Activated naive CD4-positive, alpha-beta T cell treated with anti-CD3 and anti-CD28 coated beads for 36 hours (primary cell): ENCODE measurements around the gene KISS1R. TPM values are rescaled to one million over a fixed set of nuclear protein-coding genes. Genes with fewer than 3 reads are reported as not detected.

ENCODE experiments used
- CTCF ChIA-PET: fragments of 350-600 bp; sonication (Branson Sonifier 250); formaldehyde crosslinking; loops from one replicate; lab custom pipeline; 2021; ENCODE audit warnings: antibody characterized with exemption; lab: Charles Lee
- DNase-seq: peaks from one replicate; pipeline ENCODE4 v3.0.0-alpha.2; 2020
- H3K27ac Mint-ChIP-seq: one replicate; pipeline ENCODE4 v1.8.0; 2021; ENCODE audit warnings: mild to moderate bottlenecking, mixed read lengths
- H3K27me3 Mint-ChIP-seq: one replicate; pipeline ENCODE4 v1.8.0; 2021; ENCODE audit warnings: low read depth, mixed read lengths
- H3K36me3 Mint-ChIP-seq: one replicate; pipeline ENCODE4 v1.8.0; 2021; ENCODE audit warnings: low read depth, mixed read lengths
- H3K4me1 Mint-ChIP-seq: one replicate; pipeline ENCODE4 v1.8.0; 2021; ENCODE audit warnings: low read depth, mixed read lengths
- H3K4me3 Mint-ChIP-seq: one replicate; pipeline ENCODE4 v1.8.0; 2021; ENCODE audit warnings: mild to moderate bottlenecking, moderate library complexity, mixed read lengths
- H3K9me3 Mint-ChIP-seq: one replicate; pipeline ENCODE4 v1.8.0; 2021; ENCODE audit warnings: mixed read lengths
- intact Hi-C: fragments of 100-400 bp; cut with micrococcal nuclease; formaldehyde crosslinking; loops from one replicate; pipeline ENCODE4 v1.15.1; 2023
- total RNA-seq, 2 experiments: library from RNA; stranded (reverse); gene quantifications; one replicate each; pipeline ENCODE4 v1.2.3, GENCODE V29; 2021

The KISS1R gene
- total RNA-seq, 2 experiments from 2014 or later, result 5.3 to 6.6 TPM

GRCh38 chr19:960020-960419, 42.9 kb downstream of the KISS1R start:
- DNase-seq, result no peak
- Mint-ChIP-seq H3K27me3 (no peaks in the 10 kb centered on the region), H3K4me1 (peaks cover 8% of the 10 kb centered on the region), H3K9me3 (no peaks in the 10 kb centered on the region), H3K36me3 (peaks cover 4% of the 10 kb centered on the region), H3K4me3 (no peak overlapping the region), H3K27ac (no peak overlapping the region)
- intact Hi-C loops, result no loop called here
- CTCF ChIA-PET, result no interaction called here

DNA sequence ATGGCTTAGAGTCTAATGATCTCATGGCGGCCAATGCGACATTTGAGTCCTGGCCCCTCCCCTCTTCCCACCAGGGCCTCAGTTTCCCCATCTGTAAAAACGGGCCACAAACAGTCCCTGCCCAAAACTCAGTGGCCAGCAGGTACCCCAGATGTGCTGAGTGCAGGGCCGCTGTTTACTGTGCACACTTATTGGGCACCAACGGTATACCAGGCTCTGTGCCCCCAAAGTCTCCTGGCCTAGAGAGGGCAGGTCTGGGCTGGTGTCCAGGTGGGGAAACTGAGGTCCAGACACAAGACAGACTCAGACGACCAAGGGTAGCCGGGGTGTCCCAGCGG, 43.4 kb downstream of the KISS1R start:
- CTCF ChIA-PET, result no interaction called here
- no peak for DNase-seq
- Mint-ChIP-seq H3K36me3 (peaks cover 8% of the 10 kb centered on the region), H3K4me3 (no peak overlapping the region), H3K27me3 (no peaks in the 10 kb centered on the region), H3K4me1 (peaks cover 8% of the 10 kb centered on the region), H3K9me3 (peaks cover 3% of the 10 kb centered on the region), H3K27ac (no peak overlapping the region)
- intact Hi-C loops, result no loop called here

DNA sequence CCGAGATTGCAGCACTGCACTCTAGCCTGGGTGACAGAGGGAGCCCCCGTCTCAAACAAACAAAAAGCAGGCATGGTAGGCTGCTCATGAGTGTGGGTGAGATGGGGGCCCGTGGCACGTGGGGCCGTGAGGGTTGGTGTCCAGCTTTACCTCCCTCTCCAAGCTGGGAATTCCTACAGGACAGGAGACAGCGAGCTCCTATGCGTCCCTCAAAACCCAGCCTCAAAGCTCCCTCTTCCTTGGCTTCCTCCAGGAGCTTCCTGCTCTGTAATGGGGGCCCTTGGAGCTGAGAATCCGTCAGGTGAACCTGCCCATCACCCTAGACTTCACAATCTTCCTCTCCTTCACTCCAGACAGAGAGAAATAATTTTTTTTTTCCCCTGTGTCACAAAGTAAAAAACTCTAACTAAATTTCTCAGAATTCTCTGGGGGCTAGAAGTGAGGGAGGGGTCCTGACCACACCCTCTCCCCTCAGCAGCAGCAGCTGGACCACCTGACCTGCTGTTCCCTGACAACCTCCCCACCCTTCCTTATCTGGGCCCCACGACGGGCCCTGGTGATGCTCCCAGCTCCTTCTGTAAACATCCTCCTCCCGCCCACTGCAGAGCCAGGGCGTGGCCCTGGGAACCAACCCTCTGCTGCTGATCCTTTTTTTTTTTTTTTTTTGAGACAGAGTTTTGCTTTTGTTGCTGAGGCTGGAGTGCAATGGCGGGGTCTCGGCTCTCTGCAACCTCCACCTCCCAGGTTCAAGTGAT, 44.9 kb downstream of the KISS1R start:
- CTCF ChIA-PET, result no interaction called here
- no peak overlapping the region for H3K4me3 Mint-ChIP-seq
- H3K27ac Mint-ChIP-seq, result no peak overlapping the region
- H3K9me3 Mint-ChIP-seq, result peaks cover 3% of the 10 kb centered on the region
- no peak for DNase-seq
- H3K36me3 Mint-ChIP-seq, result peaks cover 12% of the 10 kb centered on the region
- H3K27me3 Mint-ChIP-seq, result no peaks in the 10 kb centered on the region
- peaks cover 8% of the 10 kb centered on the region for H3K4me1 Mint-ChIP-seq
- intact Hi-C loops, result no loop called here

DNA sequence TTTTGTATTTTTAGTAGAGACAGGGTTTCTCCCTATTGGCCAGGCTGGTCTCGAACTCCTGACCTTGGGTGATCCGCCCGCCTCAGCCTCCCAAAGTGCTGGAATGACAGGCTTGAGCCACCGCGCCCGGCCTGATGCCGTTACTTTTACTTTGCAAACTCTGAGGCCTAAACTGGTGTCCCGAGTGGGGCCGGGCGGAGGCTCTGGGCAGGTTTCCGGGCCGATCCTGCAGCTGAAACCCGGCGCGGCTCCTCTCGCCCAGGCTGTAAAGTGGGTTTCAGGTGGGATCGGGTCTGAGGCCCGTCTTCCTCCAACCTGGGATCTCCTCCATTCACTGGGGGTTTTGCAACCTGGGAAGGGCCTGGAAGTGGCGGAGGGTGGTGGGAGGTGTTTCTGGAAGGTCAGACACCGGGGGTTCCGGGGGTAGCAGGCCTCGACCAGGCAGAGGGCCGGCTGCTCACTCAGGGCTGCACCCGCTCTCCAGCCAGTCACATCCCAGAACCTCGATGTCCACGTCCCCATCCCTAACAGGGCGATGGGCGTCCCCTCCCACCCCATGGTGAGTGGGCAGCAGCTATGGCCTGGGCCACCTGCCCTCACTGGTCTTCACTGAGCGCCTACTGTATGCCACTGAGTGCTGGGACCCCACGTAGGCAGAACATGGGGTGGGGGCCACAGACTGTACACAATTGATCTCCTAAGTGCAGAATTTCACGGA, 45.7 kb downstream of the KISS1R start:
- no peak overlapping the region for H3K4me3 Mint-ChIP-seq
- H3K9me3 Mint-ChIP-seq, result peaks cover 3% of the 10 kb centered on the region
- H3K4me1 Mint-ChIP-seq, result peaks cover 8% of the 10 kb centered on the region
- peaks cover 12% of the 10 kb centered on the region for H3K36me3 Mint-ChIP-seq
- intact Hi-C loops, result no loop called here
- no peak overlapping the region for H3K27ac Mint-ChIP-seq
- no peak for DNase-seq
- no peaks in the 10 kb centered on the region for H3K27me3 Mint-ChIP-seq
- CTCF ChIA-PET, result no interaction called here

DNA sequence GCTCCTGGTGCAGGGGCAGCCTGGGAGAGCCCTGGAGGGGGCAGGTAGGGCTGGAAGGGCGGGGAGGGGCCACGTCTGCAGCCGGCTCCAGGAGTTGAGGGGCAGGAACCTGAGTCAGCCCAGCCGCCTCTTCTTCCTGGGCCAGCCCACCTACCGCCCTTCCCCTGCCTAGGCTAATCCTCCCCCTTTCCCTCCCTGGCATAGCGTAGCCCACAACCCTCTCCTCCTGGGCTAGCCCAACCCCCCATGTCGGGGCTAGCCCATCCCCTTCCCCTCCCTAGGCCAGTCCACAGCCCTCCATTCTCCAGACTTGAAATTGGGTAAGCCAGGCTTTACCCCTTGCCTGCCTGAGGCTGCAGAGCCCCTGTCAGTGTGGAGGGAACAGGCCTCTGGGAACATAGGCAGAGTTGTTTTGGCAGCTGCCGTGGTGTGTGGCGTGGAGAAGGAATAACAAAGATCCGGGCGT, 46.4 kb downstream of the KISS1R start:
- CTCF ChIA-PET, result no interaction called here
- H3K4me3 Mint-ChIP-seq, result no peak overlapping the region
- no peak for DNase-seq
- peaks cover 8% of the 10 kb centered on the region for H3K4me1 Mint-ChIP-seq
- H3K27ac Mint-ChIP-seq, result no peak overlapping the region
- H3K27me3 Mint-ChIP-seq, result no peaks in the 10 kb centered on the region
- peaks cover 13% of the 10 kb centered on the region for H3K36me3 Mint-ChIP-seq
- H3K9me3 Mint-ChIP-seq, result peaks cover 3% of the 10 kb centered on the region
- intact Hi-C loops, result no loop called here

GRCh38 chr19:964116-964520, 47.0 kb downstream of the KISS1R start:
- intact Hi-C loops, result no loop called here
- CTCF ChIA-PET, result no interaction called here
- Mint-ChIP-seq H3K27me3 (no peaks in the 10 kb centered on the region), H3K4me3 (no peak overlapping the region), H3K27ac (no peak overlapping the region), H3K36me3 (peaks cover 16% of the 10 kb centered on the region), H3K9me3 (peaks cover 3% of the 10 kb centered on the region), H3K4me1 (peaks cover 4% of the 10 kb centered on the region)
- no peak for DNase-seq

GRCh38 chr19:964761-965694, 47.9 kb downstream of the KISS1R start:
- Mint-ChIP-seq H3K27me3 (no peaks in the 10 kb centered on the region), H3K4me1 (peaks cover 4% of the 10 kb centered on the region), H3K27ac (no peak overlapping the region), H3K36me3 (peaks cover 17% of the 10 kb centered on the region), H3K9me3 (peaks cover 3% of the 10 kb centered on the region), H3K4me3 (no peak overlapping the region)
- intact Hi-C loops, result no loop called here
- CTCF ChIA-PET, result no interaction called here
- DNase-seq, result no peak

DNA sequence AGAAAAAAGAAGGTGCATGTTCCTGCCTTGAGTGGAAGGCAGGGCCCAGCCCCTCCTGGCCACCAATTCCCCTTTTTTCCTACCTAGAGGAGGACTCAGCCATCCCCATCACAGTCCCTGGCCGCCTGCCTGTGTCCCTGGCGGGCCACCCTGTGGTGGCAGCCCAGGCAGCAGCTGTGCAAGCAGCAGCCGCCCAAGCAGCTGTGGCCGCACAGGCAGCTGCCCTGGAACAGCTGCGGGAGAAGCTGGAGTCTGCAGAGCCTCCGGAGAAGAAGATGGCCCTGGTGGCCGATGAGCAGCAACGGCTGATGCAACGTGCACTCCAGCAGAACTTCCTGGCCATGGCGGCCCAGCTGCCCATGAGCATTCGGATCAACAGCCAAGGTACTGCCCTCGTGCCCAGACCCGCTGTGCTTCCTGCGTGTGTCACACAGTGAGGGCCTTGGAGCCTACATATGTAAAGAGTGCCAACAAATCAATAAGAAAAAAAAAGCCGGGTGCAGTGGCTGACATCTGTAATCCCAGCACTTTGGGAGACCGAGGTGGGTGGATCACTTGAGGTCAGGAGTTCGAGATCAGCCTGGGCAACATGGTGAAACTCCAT, 49.5 kb downstream of the KISS1R start:
- peaks cover 25% of the 10 kb centered on the region for H3K36me3 Mint-ChIP-seq
- CTCF ChIA-PET, result no interaction called here
- intact Hi-C loops, result no loop called here

More for the DNA sequence above, 49.5 kb downstream of the KISS1R start:
- Mint-ChIP-seq H3K27ac (no peak overlapping the region), H3K4me1 (peaks cover 4% of the 10 kb centered on the region), H3K27me3 (no peaks in the 10 kb centered on the region), H3K4me3 (no peak overlapping the region), H3K9me3 (peaks cover 7% of the 10 kb centered on the region)
- DNase-seq, result no peak

Other genes starting within 250 kb of the KISS1R start
- gene FSTL3, start 240.9 kb upstream of the KISS1R start, total RNA-seq, result 1 to 10 TPM; 9.3 to 9.8 TPM
- gene PRSS57, start 221.9 kb upstream of the KISS1R start, total RNA-seq, result not detected
- gene PALM, start 208.4 kb upstream of the KISS1R start, total RNA-seq, result 1 to 10 TPM in 1 of 2 experiments, under 1 TPM in 1; 0.84 to 1.0 TPM
- not detected for gene MISP, start 166.2 kb upstream of the KISS1R start, total RNA-seq
- 100 to 1,000 TPM; 510 to 532 TPM for gene PTBP1, start 119.9 kb upstream of the KISS1R start, total RNA-seq
- gene PLPPR3, start 95.4 kb upstream of the KISS1R start, total RNA-seq, result not detected
- not detected for gene AZU1, start 89.5 kb upstream of the KISS1R start, total RNA-seq
- gene PRTN3, start 76.3 kb upstream of the KISS1R start, total RNA-seq, result not detected
- not detected for gene ELANE, start 65.0 kb upstream of the KISS1R start, total RNA-seq
- under 1 TPM; 0.17 to 0.25 TPM for gene CFD, start 57.7 kb upstream of the KISS1R start, total RNA-seq
- gene MED16, start 24.1 kb upstream of the KISS1R start, total RNA-seq, result 10 to 100 TPM; 61.3 to 68.1 TPM
- not detected for gene RNU6-9, start 23.8 kb upstream of the KISS1R start, total RNA-seq
- 100 to 1,000 TPM; 111 to 120 TPM for gene R3HDM4, start 4.1 kb upstream of the KISS1R start, total RNA-seq
- 10 to 100 TPM; 23.1 to 28.4 TPM for gene ARID3A, start 8.7 kb downstream of the KISS1R start, total RNA-seq
- 10 to 100 TPM; 77.8 to 82.0 TPM for gene WDR18, start 67.0 kb downstream of the KISS1R start, total RNA-seq
- gene GRIN3B, start 83.1 kb downstream of the KISS1R start, total RNA-seq, result under 1 TPM in 1 of 2 experiments, not detected in 1; 0.10 TPM
- gene TMEM259, start 103.8 kb downstream of the KISS1R start, total RNA-seq, result 100 to 1,000 TPM; 105 to 109 TPM
- not detected for gene RNU6-2, start 104.2 kb downstream of the KISS1R start, total RNA-seq
- gene CNN2, start 109.3 kb downstream of the KISS1R start, total RNA-seq, result 100 to 1,000 TPM; 104 TPM
- gene ABCA7, start 122.8 kb downstream of the KISS1R start, total RNA-seq, result 10 to 100 TPM; 24.4 to 30.1 TPM
- 100 to 1,000 TPM; 123 to 136 TPM for gene ARHGAP45, start 149.8 kb downstream of the KISS1R start, total RNA-seq
- gene POLR2E, start 178.0 kb downstream of the KISS1R start, total RNA-seq, result 100 to 1,000 TPM; 238 to 258 TPM
- 100 to 1,000 TPM; 244 to 253 TPM for gene GPX4, start 186.7 kb downstream of the KISS1R start, total RNA-seq